ENCODE data around the gene RSPRY1.

The RSPRY1 gene

GRCh38 chr16:57276596-57276995 is 90.5 kb downstream of the RSPRY1 start:
- peak in 1 of 2 experiments; percentile 46 for DNase-seq

DNA sequence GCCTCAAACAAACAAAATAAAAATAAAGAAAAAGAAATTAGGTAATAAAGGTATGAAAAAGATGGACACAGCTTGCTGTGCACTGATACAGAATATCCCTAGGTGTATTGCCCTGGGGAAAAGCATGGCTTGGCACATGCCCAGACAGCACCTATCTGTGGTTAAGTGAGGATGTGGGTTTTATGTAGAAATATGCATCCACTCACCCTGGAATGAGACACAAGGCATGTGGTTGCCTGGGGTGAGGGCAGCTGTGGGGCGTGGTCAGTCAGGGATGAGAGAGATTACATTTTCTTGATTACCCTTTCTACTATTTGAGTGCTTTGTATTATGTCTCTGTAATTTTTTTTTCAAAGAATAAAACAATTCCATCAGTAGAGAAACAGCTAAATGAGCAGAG is 91.5 kb downstream of the RSPRY1 start:
- DNase-seq = peak; percentile 57 to 82

- no peak for DNase-seq
Observed at GRCh38 chr16:57278494-57278893, 92.4 kb downstream of the RSPRY1 start.

GRCh38 chr16:57279780-57280638 is 93.9 kb downstream of the RSPRY1 start:
- no peak for DNase-seq

- no peak for DNase-seq
Observed at GRCh38 chr16:57281791-57282190, 95.7 kb downstream of the RSPRY1 start.

GRCh38 chr16:57282510-57283213 is 96.5 kb downstream of the RSPRY1 start:
- no peak for DNase-seq

- no peak for DNase-seq
Observed at GRCh38 chr16:57283214-57283958, 97.3 kb downstream of the RSPRY1 start.

- DNase-seq = no peak
Observed at GRCh38 chr16:57283959-57284208, 97.8 kb downstream of the RSPRY1 start.

- DNase-seq = peak in 1 of 2 experiments; percentile 15
Observed at GRCh38 chr16:57284209-57284951, 98.3 kb downstream of the RSPRY1 start, which contains the start of gene PLLP. PLLP (minus strand) TSS chr16:57284672; CDS start chr16:57284540, 132 bp downstream.

- DNase-seq = peak in 1 of 2 experiments; percentile 7
Observed at GRCh38 chr16:57284952-57285363, 98.8 kb downstream of the RSPRY1 start.

- DNase-seq = no peak
Observed at GRCh38 chr16:57285379-57285778, 99.2 kb downstream of the RSPRY1 start.

GRCh38 chr16:57289391-57290257 is 103.5 kb downstream of the RSPRY1 start:
- no peak for DNase-seq
